ENCODE measurements around the gene TMEM35A. TPM values are rescaled to one million over a fixed set of nuclear protein-coding genes. Genes with fewer than 3 reads are reported as not detected.
A peak's percentile ranks its signal among the peaks of the same experiment; 100 is the strongest.

Gene TMEM35A, protein sequence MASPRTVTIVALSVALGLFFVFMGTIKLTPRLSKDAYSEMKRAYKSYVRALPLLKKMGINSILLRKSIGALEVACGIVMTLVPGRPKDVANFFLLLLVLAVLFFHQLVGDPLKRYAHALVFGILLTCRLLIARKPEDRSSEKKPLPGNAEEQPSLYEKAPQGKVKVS
- total RNA-seq = under 1 TPM in 3 of 4 donors, not detected in 1; 0.16 to 0.28 (median 0.17) TPM
- polyA plus RNA-seq = under 1 TPM; 0.08 to 0.25 (median 0.12) TPM
- long read RNA-seq, donor 1 = 0 reads
- long read RNA-seq, donor 2 = 0 reads

DNA sequence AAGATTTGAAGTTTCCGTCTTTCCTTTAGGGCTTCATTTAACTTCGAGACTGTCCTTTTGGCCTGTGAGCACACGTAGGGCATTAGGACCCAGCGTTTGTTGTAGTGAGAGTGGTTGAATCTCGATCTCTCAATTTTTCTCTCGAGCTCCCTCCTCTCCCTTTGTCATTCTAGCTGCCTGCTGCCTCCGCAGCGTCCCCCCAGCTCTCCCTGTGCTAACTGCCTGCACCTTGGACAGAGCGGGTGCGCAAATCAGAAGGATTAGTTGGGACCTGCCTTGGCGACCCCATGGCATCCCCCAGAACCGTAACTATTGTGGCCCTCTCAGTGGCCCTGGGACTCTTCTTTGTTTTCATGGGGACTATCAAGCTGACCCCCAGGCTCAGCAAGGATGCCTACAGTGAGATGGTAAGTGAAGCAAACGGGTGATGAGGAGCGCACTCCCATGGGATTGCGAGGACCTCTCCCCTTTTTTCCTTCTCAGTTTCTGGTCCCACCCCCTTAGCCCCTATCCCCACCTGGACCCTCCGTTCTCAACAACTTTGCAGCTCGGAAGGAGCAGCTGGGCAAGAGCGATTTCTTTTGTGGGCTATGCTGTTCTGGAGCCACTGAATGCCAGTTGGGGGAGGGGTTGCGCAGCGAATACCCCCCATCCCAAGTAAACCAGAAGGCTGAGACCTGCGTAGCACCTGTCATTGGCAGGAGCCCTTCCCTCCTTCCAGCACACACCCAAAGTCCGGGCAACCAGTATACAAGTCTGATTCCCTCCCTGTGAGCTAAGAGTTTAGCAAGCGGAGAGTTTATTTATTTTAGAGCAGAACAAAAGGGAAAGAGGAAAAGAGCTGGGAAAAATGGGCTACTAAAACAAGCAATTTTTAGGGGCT, at the start of gene TMEM35A:
TSS of gene TMEM35A (plus strand) at position 164 of the 883 bp plus-strand sequence. CDS start at position 288, 124 bp downstream.
- no peaks in the 10 kb centered on the region for H3K4me1 ChIP-seq
- peak within 1 kb of the TSS; percentile 44 for H3K4me3 ChIP-seq
- no peak within 1 kb of the TSS for H3K27ac ChIP-seq
- intact Hi-C loops (cut with DNase I) = no loop called here
- H3K9me3 ChIP-seq = no peaks in the 10 kb centered on the region
- ATAC-seq (no peak), DNase-seq (no peak)
- WGBS, 3 donors = 2 to 23% (median 5%) methylated on average over 23 of the region's 23 CpGs
- H3K27me3 ChIP-seq (ENCODE audit: insufficient read depth in 3 of 3, low read length in 2 of 3) = peaks cover 0 to 51% (median 2%) of the 10 kb centered on the region in 3 donors
- TF ChIP-seq, protein P1, sequence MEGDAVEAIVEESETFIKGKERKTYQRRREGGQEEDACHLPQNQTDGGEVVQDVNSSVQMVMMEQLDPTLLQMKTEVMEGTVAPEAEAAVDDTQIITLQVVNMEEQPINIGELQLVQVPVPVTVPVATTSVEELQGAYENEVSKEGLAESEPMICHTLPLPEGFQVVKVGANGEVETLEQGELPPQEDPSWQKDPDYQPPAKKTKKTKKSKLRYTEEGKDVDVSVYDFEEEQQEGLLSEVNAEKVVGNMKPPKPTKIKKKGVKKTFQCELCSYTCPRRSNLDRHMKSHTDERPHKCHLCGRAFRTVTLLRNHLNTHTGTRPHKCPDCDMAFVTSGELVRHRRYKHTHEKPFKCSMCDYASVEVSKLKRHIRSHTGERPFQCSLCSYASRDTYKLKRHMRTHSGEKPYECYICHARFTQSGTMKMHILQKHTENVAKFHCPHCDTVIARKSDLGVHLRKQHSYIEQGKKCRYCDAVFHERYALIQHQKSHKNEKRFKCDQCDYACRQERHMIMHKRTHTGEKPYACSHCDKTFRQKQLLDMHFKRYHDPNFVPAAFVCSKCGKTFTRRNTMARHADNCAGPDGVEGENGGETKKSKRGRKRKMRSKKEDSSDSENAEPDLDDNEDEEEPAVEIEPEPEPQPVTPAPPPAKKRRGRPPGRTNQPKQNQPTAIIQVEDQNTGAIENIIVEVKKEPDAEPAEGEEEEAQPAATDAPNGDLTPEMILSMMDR (IDR thresholded peaks at IDR 0.05) = no peak
- no peaks in the 10 kb centered on the region for H3K36me3 ChIP-seq (ENCODE audit: insufficient read depth in 1 of 2, low read depth in 1 of 2)

DNA sequence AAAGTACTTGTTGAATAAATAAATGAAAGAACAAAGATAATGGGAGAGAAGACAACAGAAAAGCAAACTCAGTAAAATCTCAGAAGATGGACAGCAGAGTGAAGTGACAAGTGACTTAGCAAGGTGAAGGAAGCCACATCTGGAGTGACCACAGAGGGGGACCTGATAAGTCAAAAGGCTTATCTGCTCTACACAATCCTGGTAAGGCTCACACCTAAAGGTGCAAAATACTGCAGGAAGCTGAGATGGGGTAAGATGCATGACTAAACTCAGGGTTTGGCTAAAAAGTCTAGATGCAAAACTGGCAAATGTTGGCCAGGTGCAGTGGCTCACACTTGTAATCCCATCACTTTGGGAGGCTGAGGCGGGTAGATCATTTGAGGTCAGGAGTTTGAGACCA, 49.0 kb upstream of the TMEM35A start:
- DNase-seq (no peak), ATAC-seq (no peak)
- TF ChIP-seq, protein P1 (IDR thresholded peaks at IDR 0.05) = no peak
- Histone ChIP-seq H3K9me3 (no peaks in the 10 kb centered on the region), H3K27me3 (ENCODE audit: insufficient read depth in 3 of 3, low read length in 2 of 3) (peaks cover 0 to 6% (median 0%) of the 10 kb centered on the region in 3 donors), H3K27ac (no peak overlapping the region), H3K4me3 (no peak overlapping the region), H3K4me1 (no peaks in the 10 kb centered on the region), H3K36me3 (ENCODE audit: insufficient read depth in 1 of 2, low read depth in 1 of 2) (peaks cover 3 to 47% of the 10 kb centered on the region in 2 donors)
- 95 to 100% (median 100%) methylated on average over 1 of the region's 1 CpG for WGBS, 3 donors
- intact Hi-C loops (cut with DNase I) = no loop called here

DNA sequence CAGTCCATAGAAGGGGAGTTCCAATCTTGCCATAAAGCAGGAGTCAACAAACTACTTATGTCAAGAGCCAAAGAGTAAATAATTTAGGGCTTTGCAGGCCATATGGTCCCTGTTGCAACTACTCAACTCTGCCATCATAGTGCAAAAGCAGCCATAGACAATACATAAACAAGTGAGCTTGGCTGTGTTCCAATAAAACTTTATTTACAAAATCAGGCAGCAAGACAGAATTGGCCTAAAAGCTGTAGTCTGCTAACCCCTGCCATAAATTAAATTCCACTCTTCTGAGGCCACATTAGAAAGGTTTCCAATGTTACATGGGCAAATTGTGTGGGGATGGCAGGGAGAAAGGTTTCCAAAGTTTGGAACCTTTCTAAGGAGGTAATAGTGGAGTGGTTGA, 41.4 kb upstream of the TMEM35A start:
- intact Hi-C loops (cut with DNase I) = no loop called here
- no peak for ATAC-seq
- TF ChIP-seq, protein P1 (IDR thresholded peaks at IDR 0.05) = no peak
- no peak for DNase-seq
- no peaks in the 10 kb centered on the region for H3K27me3 ChIP-seq (ENCODE audit: insufficient read depth in 3 of 3, low read length in 2 of 3)
- H3K4me1 ChIP-seq = no peaks in the 10 kb centered on the region
- peaks cover 0 to 58% of the 10 kb centered on the region in 2 donors for H3K36me3 ChIP-seq (ENCODE audit: insufficient read depth in 1 of 2, low read depth in 1 of 2)
- H3K9me3 ChIP-seq = no peaks in the 10 kb centered on the region
- no peak overlapping the region for H3K4me3 ChIP-seq
- no peak overlapping the region for H3K27ac ChIP-seq

DNA sequence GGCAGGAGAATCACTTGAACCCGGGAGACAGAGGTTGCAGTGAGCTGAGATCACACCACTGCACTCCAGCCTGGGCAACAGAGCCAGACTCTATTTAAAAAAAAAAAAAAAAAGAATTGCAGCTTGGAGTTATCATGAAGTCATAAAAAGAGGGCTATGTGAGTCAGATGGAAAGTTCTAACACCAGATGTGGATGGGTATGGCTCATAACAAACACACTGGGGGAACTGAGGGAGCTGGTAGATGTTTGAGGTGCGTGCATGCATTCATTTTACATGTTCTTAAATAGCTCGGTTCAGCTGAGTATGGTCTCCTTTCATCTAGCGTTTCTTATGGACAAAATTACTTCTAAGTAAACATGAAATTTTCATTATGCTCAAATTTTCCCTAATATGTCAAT, 38.5 kb upstream of the TMEM35A start:
- DNase-seq = no peak

More for the DNA sequence above, 38.5 kb upstream of the TMEM35A start:
- WGBS, 3 donors = 84 to 100% (median 97%) methylated on average over 4 of the region's 4 CpGs
- intact Hi-C loops (cut with DNase I) = no loop called here
- Histone ChIP-seq H3K4me3 (no peak overlapping the region), H3K4me1 (no peaks in the 10 kb centered on the region), H3K9me3 (no peaks in the 10 kb centered on the region), H3K27me3 (ENCODE audit: insufficient read depth in 3 of 3, low read length in 2 of 3) (no peaks in the 10 kb centered on the region), H3K27ac (no peak overlapping the region), H3K36me3 (ENCODE audit: insufficient read depth in 1 of 2, low read depth in 1 of 2) (peaks cover 0 to 50% of the 10 kb centered on the region in 2 donors)
- no peak for ATAC-seq
- TF ChIP-seq, protein P1 (IDR thresholded peaks at IDR 0.05) = no peak
